NCI-H524 treated with DMSO at 0.1 percent for 48 hours (cell line): ENCODE measurements around the gene KIF23.

Experiments
- DNase-seq: peaks from one replicate; lab custom pipeline; 2025; lab: John Stamatoyannopoulos, UW

Gene KIF23

DNA sequence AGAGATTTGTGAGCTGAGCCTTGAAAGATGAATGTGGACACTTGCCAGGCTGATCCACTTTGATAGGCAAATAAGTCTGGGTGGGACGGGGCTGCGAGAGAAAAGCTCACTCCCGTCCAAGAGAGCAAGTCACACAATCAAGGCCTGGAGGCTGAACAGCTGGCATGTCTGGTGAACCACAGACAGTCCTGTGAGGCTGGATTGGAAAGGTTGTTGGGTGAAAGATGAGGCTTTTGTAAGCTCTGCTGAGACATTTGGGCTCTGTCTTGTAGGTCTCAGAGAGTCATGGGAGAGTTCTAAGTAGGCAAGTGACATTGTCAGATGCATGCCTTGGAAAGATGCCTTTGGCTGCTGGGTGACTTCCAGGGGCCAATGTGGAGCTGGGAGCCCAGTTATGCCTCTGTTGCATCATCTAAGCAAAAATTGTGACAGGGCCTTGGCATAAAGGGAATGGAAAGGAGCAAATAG, 76.9 kb downstream of the KIF23 start:
- DNase-seq, result no peak

DNA sequence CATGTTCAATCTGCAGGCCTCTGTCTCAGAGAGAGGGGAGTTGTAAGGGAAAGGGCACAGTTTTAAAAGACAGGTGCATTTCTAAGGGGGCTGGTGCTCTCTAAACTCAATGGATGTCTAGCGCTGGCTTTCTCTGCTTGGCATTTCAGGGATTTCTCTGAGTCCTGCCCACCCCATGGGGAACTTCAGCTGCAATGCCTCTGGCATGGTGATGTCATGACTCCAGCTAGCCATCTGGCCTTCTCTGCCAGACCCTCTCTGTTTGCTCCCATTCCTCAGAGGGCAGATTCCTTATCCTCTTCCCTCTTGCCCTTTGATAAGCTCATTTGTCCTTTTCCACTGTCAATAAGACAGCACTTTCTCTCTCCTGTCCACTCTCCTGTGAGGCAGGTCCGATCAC, 79.3 kb downstream of the KIF23 start:
- DNase-seq, result no peak

DNA sequence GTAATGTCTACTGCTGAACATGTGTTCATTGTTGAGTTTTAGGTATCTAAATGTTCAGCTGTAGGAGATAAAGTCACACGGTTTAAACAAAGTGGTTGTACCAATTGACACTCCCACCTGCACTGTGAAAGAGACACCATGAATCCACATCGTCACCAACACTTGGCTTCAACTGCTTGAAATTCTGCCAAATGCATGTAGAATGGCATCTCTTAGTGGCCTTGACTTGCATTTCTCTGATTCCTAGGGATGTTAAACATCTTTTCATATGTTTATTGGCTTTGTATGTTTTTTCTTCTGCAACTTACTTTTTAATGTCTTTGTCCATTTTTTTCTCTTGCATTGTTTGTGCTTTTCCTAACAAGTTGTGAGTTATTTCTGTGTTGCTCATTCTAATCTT, 81.9 kb downstream of the KIF23 start:
- DNase-seq, result no peak

DNA sequence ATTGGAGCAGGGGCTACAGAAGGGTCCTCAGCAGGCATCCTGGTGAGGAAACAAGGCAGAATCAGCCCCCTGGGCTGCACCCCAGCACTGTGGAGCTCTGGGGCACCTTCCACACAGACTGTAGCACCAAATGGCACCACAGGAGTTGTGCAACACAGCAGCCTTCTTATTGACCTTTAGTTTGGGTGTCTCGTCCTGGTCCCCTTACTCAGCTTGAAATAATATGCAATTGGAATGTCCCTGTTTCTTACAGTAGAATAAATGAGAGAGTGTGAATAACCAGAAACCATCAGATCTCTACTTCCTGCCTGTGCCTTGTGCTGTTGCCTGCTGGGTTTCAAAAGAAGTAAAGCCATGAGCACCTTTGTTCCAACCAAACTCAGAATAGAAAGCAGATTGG, 82.9 kb downstream of the KIF23 start:
- DNase-seq, result no peak

DNA sequence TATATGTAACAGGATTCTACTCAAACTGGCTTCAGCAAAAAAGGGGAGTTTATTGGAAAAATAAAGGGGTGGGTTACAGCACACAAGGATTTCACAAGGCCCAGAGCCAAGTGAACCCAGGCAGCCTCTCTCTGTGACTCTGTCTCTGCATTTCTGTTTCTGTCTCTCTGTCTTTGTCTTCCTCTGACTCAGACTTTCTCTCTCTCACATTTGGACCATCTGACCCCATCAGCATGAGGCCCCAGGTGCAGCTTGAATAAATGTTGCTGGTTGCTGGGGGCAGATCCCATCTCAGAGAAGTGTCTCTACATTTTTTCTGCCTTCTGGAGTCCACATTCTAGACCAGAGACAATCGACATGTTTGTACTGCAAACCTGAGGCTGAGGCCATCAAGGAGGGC, 83.5 kb downstream of the KIF23 start:
- no peak for DNase-seq
